Right lobe of liver (tissue), 6 donors: ENCODE measurements around the gene ESPNL. TPM values are rescaled to one million over a fixed set of nuclear protein-coding genes. Genes with fewer than 3 reads are reported as not detected.

Experiments used
- ATAC-seq, 4 donors: fragments of 200-7000 bp; cut with Tn5 transposase; one replicate each; pipeline ENCODE4 v1.9.1; 2020; ENCODE audit warnings: mild to moderate bottlenecking in 4 of 4, moderate library complexity in 4 of 4
- DNase-seq, 3 donors: peaks; one replicate each; pipeline ENCODE4 v3.0.0-alpha.2; 2020
- H3K27ac ChIP-seq, 3 donors: fragments of 200-600 bp; one replicate each; pipeline ENCODE4 v1.8.0; 2022
- H3K27me3 ChIP-seq, 2 donors: fragments of 200-600 bp; one replicate each; pipeline ENCODE4 v1.8.0; 2022
- H3K36me3 ChIP-seq, 4 donors: fragments of 200-600 bp; sonication (generic) in 1 of 4; one replicate each; pipeline versions ENCODE4 v1.5.1 to v1.8.0; 2017 to 2022; ENCODE audit warnings: control low read depth in 1 of 4
- H3K4me1 ChIP-seq, 4 donors: fragments of 200-600 bp; sonication (generic) in 1 of 4; one replicate each; pipeline versions ENCODE4 v1.5.1 to v1.8.0; 2017 to 2022; ENCODE audit warnings: control low read depth in 1 of 4
- H3K4me3 ChIP-seq, 3 donors: fragments of 200-600 bp; one replicate each; pipeline ENCODE4 v1.8.0; 2022
- H3K9me3 ChIP-seq, 4 donors: fragments of 200-600 bp; sonication (generic) in 1 of 4; one replicate each; pipeline versions ENCODE4 v1.5.1 to v1.8.0; 2017 to 2022; ENCODE audit warnings: control low read depth in 1 of 4
- POLR2A ChIP-seq: fragments of 450-650 bp; IDR thresholded peaks from one replicate; pipeline ENCODE4 v1.6.1; 2017; ENCODE audit warnings: antibody characterized with exemption, mild to moderate bottlenecking
- WGBS: methylation state at CpG from one replicate; pipeline ENCODE4 v1.1.6; 2018; ENCODE audit warnings: low coverage, low lambda C conversion rate; ENCODE audit not compliant: insufficient coverage; ENCODE audit errors: missing lambda C conversion rate; 5-methylcytosine and 5-hydroxymethylcytosine counted together
- intact Hi-C, 2 donors: fragments of 100-400 bp; cut with DNase I; formaldehyde crosslinking; loops; one replicate each; pipeline versions ENCODE4 v1.11.2 to v1.14.1; 2022
- total RNA-seq, 6 experiments: library from RNA; depleted of rRNA in 2 of 6; stranded (reverse); fragments of >200 nt in 2 of 6; fragmentation: NEBNext Ultra II Directional in 3 of 6; extraction: Animal tissue kit (Norgen Biotek cat#: 25700) in 3 of 6; gene quantifications; one replicate each; pipeline versions ENCODE4 v1.1.0 to v1.2.4, GENCODE V29; 2016 to 2023
- TF ChIP-seq, protein P1 (sequence below), 4 donors: fragments of 200-600 bp in 3 of 4; fragments of 450-650 bp in 1 of 4; IDR thresholded peaks; one replicate each; pipeline versions ENCODE4 v1.5.1 to v1.8.0; 2016 to 2022; ENCODE audit warnings: antibody characterized with exemption in 4 of 4, mild to moderate bottlenecking in 2 of 4
- donor health status: DM: no; HTN: yes; CAD: no.
- donor health status: DM: no; HTN: no; CAD: no.
- donor health status: DM: no; HTN: no; CAD: no.
- donor health status: DM: no; HTN: yes; CAD: no.
- donor health status: DM: no; HTN: yes; CAD: no.

ESPNL gene
- total RNA-seq, 6 experiments from 2014 or later: 0.11 to 1.1 (median 0.50) TPM

DNA sequence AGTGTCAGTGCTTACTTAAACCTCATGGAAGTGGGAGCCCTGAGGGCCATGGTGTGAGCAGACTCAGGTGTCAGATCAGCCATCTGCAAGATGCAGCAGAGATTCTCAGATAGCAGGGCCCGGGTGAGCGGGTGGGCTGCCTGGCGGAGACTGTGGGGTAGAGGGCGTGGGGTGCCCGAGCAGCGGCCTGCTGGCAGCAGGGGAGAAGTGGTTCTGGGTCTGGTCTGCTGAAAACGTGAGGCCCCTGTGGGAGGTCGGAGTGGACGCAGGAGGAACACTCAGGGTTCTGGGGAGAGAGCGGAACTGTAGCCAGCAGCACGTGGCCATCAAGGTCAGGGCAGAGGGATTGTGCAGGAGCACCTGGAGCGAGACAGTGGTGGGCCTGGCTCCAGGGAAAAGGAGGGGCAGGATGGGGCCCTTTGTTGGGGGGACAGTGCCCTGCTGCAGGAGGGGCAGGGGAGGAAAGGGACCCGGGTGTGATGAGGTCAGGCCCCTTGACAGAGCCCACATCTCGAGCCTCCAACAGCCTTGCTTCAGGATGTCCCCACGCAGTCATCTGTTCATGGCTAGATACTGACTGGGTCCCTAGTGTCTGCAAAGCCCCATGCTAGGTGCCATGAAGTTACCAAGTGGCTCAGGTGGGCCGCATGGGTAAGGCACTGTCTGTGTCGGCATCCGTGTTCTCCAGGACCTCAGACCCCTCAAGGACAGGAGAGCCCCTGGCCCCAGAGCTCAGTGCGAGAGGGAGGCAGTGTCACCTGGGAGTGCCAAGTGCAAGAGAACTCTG lies 2.7 kb upstream of the ESPNL start:
- Histone ChIP-seq H3K36me3 (no peaks in the 10 kb centered on the region), H3K4me3 (no peak overlapping the region), H3K4me1 (peaks cover 0 to 5% (median 0%) of the 10 kb centered on the region in 4 donors), H3K9me3 (no peaks in the 10 kb centered on the region), H3K27me3 (no peaks in the 10 kb centered on the region), H3K27ac (no peak overlapping the region)
- no peak for ATAC-seq
- DNase-seq: peak in 1 of 3 donors; percentile 45
- 88% methylated on average over 4 of the region's 19 CpGs for WGBS
- no peak for TF ChIP-seq POLR2A
- TF ChIP-seq, protein P1, sequence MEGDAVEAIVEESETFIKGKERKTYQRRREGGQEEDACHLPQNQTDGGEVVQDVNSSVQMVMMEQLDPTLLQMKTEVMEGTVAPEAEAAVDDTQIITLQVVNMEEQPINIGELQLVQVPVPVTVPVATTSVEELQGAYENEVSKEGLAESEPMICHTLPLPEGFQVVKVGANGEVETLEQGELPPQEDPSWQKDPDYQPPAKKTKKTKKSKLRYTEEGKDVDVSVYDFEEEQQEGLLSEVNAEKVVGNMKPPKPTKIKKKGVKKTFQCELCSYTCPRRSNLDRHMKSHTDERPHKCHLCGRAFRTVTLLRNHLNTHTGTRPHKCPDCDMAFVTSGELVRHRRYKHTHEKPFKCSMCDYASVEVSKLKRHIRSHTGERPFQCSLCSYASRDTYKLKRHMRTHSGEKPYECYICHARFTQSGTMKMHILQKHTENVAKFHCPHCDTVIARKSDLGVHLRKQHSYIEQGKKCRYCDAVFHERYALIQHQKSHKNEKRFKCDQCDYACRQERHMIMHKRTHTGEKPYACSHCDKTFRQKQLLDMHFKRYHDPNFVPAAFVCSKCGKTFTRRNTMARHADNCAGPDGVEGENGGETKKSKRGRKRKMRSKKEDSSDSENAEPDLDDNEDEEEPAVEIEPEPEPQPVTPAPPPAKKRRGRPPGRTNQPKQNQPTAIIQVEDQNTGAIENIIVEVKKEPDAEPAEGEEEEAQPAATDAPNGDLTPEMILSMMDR (IDR thresholded peaks at IDR 0.05): no peak
- intact Hi-C loops: no loop called here

- Histone ChIP-seq H3K4me3 (no peak overlapping the region), H3K9me3 (no peaks in the 10 kb centered on the region), H3K36me3 (no peaks in the 10 kb centered on the region), H3K27me3 (no peaks in the 10 kb centered on the region), H3K4me1 (peaks cover 0 to 5% (median 0%) of the 10 kb centered on the region in 4 donors), H3K27ac (peak overlapping the region in 2 of 3 donors; percentile 47 to 70)
- ATAC-seq (peak; percentile 88 to 93 (median 92)), DNase-seq (peak; percentile 67 to 85 (median 77))
- WGBS: 72% methylated on average over 2 of the region's 37 CpGs
- TF ChIP-seq, protein P1 (IDR thresholded peaks at IDR 0.05): no peak
- no peak for TF ChIP-seq POLR2A
- intact Hi-C loops: no loop called here
These were observed 1.9 kb upstream of the ESPNL start for GRCh38 chr2:238097988-238098871.

- WGBS: 67% methylated on average over 12 of the region's 17 CpGs
- intact Hi-C loops: no loop called here
These were observed 1.0 kb upstream of the ESPNL start for GRCh38 chr2:238098901-238099713.

GRCh38 chr2:238099714-238100048 lies 459 bp upstream of the ESPNL start:
- ATAC-seq: no peak
- intact Hi-C loops: no loop called here
- no peaks in the 10 kb centered on the region for H3K27me3 ChIP-seq
- DNase-seq: peak in 1 of 3 donors; percentile 43
- no peak overlapping the region for H3K27ac ChIP-seq
- no peaks in the 10 kb centered on the region for H3K9me3 ChIP-seq
- TF ChIP-seq, protein P1 (IDR thresholded peaks at IDR 0.05): no peak
- no peak for TF ChIP-seq POLR2A
- no peaks in the 10 kb centered on the region for H3K36me3 ChIP-seq
- WGBS: 95% methylated on average over 4 of the region's 10 CpGs
- peaks cover 0 to 5% (median 0%) of the 10 kb centered on the region in 4 donors for H3K4me1 ChIP-seq
- H3K4me3 ChIP-seq: no peak overlapping the region

More at GRCh38 chr2:238098901-238099713, 1.0 kb upstream of the ESPNL start:
- ATAC-seq (peak; percentile 22 to 64 (median 34)), DNase-seq (peak in 2 of 3 donors; percentile 52 to 55)
- H3K9me3 ChIP-seq: no peaks in the 10 kb centered on the region
- H3K27ac ChIP-seq: peak overlapping the region in 2 of 3 donors; percentile 47 to 70
- no peak overlapping the region for H3K4me3 ChIP-seq
- no peaks in the 10 kb centered on the region for H3K27me3 ChIP-seq
- TF ChIP-seq POLR2A: no peak
- H3K36me3 ChIP-seq: no peaks in the 10 kb centered on the region
- H3K4me1 ChIP-seq: peaks cover 0 to 5% (median 0%) of the 10 kb centered on the region in 4 donors
